Dermis blood vessel endothelial cell (primary cell): ENCODE data around the gene BRPF1. TPM values are rescaled to one million over a fixed set of nuclear protein-coding genes. Genes with fewer than 3 reads are reported as not detected.

ENCODE experiments used
- DNase-seq: peaks from one replicate; pipeline ENCODE4 v3.0.0; 2010
- total RNA-seq: library from RNA; depleted of rRNA; stranded (reverse); fragments of >200 nt; gene quantifications from 2 replicates; pipeline ENCODE4 v1.2.3, GENCODE V29; 2014

BRPF1 gene
- total RNA-seq, 1 donor from 2014 or later, result 24.8 TPM

DNA sequence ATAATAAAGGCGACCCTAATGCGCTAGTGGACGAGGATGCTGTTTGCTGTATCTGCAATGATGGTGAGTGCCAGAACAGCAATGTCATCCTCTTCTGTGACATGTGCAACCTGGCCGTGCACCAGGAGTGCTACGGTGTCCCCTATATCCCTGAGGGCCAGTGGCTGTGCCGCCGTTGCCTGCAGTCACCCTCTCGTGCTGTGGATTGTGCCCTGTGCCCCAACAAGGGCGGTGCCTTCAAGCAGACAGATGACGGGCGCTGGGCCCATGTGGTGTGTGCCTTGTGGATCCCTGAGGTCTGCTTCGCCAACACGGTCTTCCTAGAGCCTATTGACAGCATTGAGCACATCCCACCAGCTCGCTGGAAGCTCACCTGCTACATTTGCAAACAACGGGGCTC lies 7.6 kb downstream of the BRPF1 start:
- DNase-seq, result no peak

DNA sequence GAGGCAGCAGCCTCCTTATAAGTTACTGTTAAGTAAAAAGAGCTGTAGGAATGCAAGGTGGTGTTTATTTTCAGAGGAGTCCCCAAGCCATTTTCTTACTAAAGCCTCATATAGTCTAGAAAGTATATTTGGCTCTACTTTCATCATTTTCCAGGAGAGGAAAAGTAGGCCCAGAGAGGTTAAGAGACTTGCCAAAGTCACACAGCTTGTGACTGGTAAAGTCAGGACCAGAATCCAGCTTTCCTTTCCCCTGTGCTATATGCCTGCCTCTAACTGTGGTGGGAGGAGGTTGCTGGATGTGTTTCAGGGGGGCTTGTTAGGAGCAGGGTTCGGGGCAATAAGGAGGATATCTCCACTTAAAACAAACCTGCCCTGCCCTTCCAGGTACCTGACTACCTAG lies 11.0 kb downstream of the BRPF1 start:
- no peak for DNase-seq

DNA sequence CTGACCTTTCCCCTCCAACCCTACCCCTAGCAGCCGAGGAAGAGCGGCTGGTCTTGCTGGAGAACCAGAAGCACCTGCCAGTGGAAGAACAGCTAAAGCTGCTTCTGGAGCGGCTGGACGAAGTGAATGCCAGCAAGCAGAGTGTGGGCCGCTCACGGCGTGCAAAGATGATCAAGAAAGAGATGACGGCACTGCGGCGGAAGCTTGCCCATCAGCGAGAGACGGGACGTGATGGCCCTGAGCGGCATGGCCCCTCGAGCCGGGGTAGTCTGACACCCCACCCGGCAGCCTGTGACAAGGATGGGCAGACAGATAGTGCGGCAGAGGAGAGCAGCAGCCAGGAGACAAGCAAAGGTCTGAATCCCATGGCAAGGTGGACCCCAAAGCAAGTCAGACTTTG lies 12.0 kb downstream of the BRPF1 start:
- DNase-seq, result no peak

DNA sequence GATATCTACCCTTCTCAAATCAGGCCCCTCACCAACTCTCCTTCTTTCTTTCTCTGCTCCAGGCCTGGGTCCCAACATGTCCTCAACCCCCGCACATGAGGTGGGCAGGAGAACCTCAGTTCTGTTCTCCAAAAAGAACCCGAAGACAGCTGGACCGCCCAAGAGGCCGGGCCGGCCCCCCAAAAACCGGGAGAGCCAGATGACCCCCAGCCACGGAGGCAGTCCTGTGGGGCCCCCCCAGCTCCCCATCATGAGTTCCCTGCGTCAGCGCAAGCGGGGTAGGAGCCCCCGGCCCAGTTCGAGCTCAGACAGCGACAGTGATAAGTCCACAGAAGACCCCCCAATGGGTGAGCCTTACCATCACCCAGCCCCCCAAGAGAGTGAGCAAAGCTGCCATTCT lies 12.6 kb downstream of the BRPF1 start:
- DNase-seq, result no peak

DNA sequence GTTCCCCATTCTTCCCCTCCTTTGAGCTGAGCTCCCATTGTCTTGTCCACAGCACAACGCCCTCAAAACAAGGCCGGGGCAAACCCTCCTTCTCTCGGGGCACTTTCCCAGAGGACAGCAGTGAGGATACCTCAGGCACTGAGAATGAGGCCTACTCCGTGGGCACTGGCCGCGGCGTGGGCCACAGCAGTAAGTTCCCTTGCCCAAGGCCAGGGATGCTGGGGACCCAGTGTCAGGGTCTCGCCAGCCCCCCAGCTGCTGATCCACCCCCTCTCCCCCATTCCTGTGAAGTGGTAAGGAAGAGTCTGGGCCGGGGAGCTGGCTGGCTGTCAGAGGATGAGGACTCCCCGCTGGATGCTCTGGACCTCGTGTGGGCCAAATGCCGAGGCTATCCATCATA lies 14.0 kb downstream of the BRPF1 start:
- DNase-seq, result no peak

DNA sequence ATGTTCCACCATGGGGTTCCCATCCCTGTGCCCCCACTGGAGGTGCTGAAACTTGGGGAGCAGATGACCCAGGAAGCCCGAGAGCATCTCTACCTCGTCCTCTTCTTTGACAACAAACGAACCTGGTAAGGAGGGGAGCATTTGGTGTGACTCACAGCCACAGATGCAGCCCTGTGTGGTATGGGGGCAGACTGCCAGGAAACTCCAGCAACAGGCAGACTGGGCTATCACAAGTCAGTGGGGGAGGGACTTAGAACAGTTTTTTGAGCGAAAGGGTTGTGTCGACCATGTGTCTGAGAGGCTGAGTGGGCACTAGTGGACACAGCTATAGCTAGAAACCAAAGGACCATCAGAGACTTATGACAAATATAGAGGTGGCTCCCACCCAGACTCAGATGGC lies 14.8 kb downstream of the BRPF1 start:
- peak; percentile 83 for DNase-seq

DNA sequence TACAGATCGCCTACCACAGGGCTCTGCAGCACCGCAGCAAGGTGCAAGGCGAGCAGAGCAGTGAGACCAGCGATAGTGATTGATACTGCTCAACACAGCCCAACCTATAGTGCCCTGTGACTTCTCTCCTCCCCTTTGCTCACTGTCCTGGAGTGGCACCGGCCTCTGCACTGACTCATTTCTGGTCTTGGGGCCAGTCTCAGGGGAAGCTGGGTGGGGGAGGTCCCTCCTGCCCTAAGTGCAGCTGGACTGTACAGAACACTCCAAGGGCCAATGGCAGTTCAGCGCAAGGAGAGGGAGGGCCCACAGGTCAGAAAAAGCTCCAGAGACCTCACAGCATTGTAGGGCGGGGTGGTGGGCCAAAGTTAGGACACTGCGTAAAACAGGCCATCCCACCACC lies 15.7 kb downstream of the BRPF1 start:
- DNase-seq, result peak; percentile 77

DNA sequence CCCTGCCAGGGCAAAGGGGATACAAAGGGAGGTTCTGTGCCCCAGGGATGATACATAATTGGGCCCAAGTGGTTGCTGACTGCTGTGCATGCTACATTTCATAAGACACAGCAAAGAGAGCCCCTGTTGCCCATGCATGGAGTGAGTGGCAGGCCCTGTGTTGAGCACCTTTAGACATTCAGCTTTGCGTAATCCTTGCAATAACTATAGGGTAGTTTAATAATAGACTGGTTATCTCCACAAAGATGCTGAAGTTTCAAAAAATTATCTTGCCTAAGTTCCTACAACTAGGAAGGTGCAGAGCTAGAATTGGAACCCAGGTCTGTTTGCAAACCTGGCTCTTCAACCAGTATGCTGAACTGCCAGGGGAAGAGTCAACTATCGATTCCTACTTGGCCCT lies 16.5 kb downstream of the BRPF1 start:
- DNase-seq, result no peak

DNA sequence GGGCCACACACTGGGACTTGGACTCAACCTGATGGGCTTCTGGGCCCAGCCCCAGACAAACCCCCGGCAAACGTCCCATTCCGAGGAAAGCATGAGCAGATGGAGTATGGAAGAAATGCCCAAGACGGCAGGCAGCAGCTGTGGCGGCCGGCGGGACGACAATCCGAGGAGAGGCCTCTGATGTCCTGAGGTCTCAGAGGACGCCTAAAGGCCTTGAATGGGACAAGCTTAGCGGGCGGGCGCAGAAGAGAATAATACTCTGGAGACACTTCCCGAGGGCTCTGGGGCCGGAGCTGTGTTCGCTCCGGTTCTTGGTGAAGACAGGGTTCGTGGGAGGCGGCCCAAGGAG lies 17.7 kb downstream of the BRPF1 start:
- no peak for DNase-seq

DNA sequence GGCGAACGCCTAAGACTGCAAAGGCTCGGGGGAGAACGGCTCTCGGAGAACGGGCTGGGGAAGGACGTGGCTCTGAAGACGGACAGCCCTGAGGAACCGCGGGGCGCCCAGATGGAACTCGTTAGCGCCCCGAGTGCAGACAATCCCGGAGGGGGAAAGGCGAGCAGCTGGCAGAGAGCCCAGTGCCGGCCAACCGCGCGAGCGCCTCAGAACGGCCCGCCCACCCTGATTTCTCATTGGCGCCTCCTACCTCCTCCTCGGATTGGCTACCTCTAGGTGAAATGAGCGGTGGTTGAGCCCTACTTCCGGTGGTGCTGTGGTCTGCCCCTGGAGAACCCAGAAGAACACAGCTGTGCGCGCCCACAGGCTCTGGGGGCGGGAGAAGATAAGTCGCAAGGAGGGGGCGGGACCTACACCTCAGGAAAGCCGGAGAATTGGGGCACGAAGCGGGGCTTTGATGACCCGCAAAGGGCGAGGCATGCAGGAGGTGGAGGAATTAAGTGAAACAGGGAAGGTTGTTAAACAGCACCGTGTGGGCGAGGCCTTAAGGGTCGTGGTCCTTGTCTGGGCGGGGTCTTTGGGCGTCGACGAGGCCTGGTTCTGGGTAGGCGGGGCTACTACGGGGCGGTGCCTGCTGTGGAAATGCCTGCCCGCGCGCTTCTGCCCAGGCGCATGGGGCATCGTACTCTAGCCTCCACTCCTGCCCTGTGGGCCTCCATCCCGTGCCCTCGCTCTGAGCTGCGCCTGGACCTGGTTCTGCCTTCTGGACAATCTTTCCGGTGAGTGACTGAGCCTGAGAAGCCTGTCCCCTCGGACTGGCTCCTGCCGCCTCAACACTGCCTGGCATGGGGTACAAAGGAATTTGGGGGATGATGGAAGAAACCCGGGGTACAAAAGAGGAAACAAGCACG lies 18.4 kb downstream of the BRPF1 start, which contains the start of gene OGG1:
Gene OGG1 (plus strand): TSS at position 308 of the 911 bp plus-strand sequence. CDS start 335 bp downstream, at position 643.
- DNase-seq, result peak; percentile 98

DNA sequence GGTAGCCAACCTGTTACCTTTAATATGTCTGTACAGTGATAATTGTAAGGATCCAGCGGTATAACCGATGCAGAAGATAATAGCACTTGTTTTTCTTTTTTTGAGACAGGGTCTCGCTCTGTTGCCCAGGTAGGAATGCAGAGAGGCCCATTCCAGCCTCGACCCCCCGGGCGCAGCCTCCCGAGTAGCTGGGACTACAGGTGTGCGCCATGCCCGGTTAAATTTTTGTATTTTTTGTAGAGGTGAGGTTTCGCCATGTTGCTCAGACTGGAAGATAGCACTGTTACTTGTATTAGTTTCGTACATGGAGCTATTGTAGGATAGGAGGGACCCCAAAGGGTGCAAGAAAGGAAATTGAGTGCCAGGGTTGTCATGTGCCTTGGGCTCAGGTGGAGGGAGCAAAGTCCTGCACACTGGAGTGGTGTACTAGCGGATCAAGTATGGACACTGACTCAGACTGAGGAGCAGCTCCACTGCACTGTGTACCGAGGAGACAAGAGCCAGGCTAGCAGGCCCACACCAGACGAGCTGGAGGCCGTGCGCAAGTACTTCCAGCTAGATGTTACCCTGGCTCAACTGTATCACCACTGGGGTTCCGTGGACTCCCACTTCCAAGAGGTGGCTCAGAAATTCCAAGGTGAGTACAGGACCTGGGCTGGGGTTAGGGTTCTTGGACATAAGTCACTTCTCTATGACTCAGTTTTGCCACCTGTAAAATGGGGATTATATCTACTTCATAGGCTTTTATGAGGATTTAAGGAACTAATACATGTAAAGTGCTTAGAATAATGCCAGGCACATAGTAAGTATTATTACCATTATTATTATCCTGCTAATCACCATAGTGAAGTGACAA lies 19.2 kb downstream of the BRPF1 start:
- peak; percentile 17 for DNase-seq

DNA sequence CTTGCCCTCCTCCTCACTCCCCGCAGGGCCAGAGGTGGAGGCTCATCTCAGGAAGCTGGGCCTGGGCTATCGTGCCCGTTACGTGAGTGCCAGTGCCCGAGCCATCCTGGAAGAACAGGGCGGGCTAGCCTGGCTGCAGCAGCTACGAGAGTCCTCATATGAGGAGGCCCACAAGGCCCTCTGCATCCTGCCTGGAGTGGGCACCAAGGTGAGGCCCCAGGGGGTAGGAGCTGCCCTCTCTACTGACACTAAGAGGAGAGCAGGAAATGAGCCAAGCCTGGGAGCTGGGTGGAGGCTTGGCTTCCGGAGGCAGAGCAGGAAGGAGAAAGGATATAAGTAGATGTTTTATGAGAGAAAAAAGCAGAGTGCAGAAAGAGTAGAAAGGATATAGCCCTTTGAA lies 23.1 kb downstream of the BRPF1 start:
- DNase-seq, result peak; percentile 51

DNA sequence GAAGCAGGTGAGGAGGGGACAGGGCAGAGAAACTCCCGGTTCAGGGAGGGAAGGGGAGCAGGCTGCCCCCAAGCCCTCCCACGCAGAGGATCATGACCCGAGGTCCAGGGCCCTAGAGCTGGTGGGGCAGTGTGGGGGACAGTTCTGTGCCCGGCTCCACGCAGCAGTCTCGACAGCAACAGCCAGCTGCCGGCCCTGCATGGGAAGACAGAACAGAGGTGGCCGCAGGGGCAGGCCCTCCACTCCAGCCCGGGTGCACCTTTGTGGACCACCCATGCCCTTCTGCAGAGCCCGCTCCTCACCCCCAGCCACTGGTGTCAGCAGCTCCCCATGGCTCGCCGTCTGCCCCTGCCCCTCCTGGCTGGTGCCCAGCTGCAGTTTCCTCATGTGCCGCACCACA lies 25.9 kb downstream of the BRPF1 start:
- no peak for DNase-seq

DNA sequence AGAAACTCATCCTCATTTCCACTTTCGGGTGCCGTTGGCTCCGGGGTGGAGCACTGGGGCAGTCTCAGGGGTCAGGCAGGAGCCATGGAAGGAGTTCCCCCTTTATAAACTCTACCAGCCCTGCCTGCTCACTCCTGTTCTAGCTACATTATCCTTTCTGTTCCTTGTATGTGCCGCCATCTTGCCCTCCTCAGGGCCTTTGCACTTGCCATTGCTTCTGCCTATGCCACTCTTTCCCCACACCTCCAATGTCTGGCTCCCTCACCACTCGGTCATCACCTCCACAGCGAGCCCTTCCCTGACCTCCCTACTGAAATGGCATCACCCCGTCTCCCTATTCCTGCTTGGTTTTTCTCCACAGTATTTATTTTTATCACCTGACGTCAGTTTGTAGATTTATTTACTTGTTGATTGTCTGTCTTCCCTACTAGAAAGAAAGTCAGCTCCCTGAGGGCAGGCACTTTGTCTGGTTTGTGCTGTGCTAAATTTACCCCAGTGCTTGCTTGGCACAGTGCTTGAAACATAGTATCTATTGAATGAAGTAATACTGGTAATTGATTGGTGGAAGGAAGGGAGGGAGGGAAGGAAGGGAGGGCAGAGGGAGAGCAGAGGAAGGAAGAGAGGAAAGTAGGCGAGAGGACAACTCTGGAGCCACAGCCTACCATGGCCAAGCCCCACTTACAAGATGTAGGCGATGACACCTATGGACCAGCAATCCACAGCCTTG lies 29.4 kb downstream of the BRPF1 start:
- DNase-seq, result no peak

DNA sequence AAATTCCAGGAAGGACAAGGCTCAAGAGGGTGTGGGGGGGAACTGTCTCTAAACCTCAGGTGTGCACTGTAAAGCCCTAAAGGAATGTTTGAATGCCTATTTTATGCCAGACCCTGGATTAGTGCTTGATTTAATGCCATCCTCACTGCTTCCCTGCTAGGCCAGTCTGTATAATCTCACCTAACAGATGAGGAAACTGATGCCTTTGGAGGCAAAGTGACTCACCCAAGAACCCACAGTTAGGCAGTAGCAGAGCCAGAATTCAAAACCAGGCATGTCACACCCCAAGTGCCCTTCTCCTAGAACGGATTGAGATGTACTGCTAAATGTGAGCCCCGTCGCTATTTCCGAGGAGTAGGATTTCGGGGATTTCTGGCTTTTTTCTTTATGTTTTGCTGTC lies 30.4 kb downstream of the BRPF1 start:
- no peak for DNase-seq

DNA sequence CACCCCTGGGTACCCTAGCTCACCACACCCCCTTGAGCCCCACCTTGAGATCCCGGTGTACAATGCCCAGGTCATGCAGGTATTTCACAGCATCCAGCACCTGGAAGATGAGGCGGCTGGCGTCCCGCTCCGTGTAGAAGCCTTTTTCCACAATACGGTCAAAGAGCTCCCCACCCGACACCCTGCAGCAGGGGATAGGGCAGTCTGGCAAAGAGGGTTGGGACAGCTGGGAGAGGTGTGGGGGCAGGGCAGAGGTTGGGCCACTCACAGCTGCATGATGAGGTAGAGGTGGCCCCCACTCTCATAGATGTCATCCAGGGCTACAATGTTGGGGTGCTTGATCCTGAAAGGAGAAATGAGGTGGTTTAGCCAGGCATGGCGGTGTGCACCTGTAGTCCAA lies 31.3 kb downstream of the BRPF1 start:
- no peak for DNase-seq

DNA sequence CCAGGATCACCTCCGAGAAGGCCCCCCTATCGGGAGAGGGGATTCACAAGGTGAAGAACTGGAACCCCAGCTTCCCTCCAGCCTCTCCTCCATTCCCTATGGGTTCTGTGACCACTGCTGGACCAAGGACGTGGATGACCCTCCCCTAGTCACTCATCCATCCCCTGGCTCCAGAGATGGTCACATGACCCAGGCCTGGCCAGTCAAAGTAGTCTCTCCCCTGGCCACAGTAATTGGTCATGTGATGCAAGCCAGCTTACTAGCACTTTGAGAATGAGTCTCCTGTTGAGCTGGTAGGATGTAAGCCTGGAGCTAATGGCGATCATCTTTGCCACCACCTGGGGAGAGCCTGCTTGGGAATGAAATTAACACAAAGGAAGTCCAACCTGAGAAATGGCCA lies 34.3 kb downstream of the BRPF1 start:
- DNase-seq, result no peak

DNA sequence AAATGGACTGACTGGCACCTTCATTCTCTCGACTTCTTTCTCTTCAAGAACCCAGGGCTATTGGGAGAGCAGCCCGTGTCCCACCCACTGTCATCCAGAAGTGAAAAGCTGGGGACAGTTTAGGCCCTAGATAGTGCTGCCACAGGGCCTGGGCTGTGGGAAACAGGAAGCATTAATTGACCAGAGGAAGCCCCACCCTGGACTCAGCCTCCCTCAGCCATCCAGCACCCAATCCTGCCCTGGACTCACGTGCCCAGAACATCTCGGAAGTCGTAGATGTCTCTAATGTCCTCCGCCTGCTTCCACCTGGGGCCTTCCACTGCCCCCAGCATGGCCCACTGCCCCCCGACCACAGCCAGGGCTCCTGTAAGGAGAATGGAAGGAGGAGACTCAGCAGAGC lies 35.9 kb downstream of the BRPF1 start:
- peak; percentile 19 for DNase-seq

DNA sequence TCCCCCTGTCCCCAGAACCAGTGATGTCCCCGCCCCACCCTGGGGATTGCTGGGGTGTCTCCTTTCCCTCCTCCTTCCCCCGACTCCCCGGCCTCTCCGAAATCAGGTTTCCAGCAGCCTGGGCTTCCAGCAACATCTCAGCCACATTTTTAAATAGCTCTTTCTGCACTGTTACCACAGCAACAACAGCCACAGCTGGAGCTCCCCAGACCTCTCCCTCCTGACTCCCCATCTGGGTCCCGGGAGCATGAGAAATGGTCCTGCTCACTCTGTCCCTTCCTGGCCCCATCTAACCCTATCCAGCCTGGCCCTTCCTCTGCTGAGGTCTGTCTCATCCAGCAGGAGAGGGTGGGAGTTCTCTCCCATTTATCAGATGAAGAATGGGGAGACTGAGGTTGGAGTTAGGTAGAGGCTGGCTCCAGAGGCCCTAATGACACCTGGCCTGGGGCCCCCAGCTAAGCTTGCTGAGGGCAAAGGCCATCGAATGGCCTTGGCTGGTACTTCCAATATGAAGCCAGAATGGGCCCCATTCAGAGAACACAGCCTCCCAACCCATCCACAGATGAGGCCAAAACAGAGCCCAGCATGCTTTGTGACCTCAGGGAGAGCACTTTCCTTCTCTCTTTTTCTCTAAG lies 36.7 kb downstream of the BRPF1 start:
- no peak for DNase-seq

DNA sequence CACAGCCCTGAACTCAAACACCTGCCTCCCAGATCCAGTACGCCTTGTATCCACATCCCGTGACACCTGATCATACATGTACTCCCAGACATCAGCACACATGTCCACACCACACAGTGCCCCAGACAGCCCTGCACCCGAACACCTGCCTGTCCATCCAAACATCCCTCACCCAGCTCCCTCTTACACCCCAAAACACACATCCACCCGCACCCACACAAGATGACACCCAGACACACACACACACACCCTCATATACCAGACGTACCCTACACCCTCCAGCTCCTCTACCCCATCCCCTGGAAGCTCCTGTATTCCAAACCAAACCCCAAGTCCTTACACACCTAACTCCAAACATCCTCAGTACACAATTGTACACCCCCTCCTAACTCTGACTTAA lies 37.5 kb downstream of the BRPF1 start:
- peak; percentile 11 for DNase-seq

DNA sequence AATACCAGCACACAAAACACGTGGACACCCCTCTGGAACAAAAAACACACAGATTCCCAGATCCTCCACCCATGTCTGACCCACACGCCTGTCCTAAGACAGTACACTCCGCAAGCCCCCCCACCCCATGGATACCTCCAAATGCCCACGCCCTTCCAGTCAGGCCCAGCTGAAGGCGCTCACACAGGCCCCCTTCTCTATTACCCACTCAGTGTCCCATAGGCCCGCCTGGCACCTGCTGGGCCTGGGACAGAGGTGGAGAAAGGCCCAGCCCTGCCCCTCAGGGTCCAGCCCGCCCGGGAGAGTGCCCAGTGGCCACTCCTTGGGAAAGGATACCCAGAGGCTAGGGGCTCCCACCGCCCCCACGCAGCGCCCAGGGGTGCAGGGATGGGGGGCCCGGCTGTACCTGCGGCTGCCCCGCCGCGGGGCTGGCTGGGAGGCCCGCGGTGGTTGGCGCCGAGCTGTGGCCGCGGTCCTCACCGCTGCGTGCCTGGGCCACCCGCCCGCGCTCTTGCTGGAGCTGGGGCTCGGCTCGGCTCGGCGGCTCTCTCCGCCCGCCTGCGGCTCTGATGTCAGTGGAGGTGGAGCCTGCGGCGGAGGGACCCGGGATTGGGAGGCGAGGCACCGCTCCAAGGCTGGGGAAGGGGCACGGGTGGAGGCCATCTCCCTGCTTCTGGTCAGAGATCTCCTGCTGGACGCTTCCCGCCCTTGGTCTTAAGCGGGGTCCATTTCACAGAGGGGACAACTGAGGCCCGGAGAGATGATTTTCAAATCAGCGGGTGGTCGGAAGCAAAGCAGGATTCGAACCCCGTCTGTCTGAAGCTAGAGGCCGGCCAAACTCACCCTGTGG lies 38.1 kb downstream of the BRPF1 start, which contains the start of gene CAMK1:
Gene CAMK1 (minus strand): TSS at position 522 of the 850 bp plus-strand sequence. CDS start 2,198 bp downstream, outside the sequence.
- peak; percentile 77 for DNase-seq
